Measurements from ENCODE around the gene MARCHF4. TPM values are rescaled to one million over a fixed set of nuclear protein-coding genes. Genes with fewer than 3 reads are reported as not detected.

The MARCHF4 gene
- total and polyA plus RNA-seq, 7 donors: under 0.01 to 0.20 (median 0.14) TPM; not detected in 4

DNA sequence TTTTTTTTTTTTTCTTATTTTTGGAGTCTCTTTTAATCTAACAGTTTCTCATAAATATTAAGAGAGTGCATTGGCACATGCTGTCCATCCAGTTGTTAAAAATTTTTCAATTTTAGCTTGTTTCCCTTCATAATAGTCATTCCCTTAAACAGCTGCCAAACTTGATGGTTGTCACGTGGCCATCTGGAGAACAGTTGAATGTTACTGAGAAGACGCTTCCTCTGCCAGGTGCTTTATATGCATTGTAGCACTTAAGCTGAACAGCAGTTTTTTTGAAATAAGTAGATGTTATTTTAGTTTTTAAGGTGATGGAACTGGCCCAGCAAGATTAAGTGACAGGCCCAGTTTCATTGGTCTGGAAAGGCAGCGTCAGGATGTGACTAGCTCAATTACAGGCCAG, 43.3 kb upstream of the MARCHF4 start:
- intact Hi-C loops (cut with DNase I): no loop called here
- no peaks in the 10 kb centered on the region for H3K9me3 ChIP-seq
- no peak for TF ChIP-seq POLR2AphosphoS5 (IDR thresholded peaks at IDR 0.05)
- no peak for TF ChIP-seq POLR2A (IDR thresholded peaks at IDR 0.05)
- no peak for TF ChIP-seq EP300 (IDR thresholded peaks at IDR 0.05)
- H3K4me3 ChIP-seq: no peak overlapping the region
- no peaks in the 10 kb centered on the region for H3K27me3 ChIP-seq
- H3K27ac ChIP-seq: no peak overlapping the region
- H3K36me3 ChIP-seq: peaks cover 0 to 60% (median 16%) of the 10 kb centered on the region in 4 donors
- H3K4me1 ChIP-seq: peaks cover 0 to 11% (median 9%) of the 10 kb centered on the region in 4 donors
- no peak for DNase-seq
- 89 to 91% methylated on average over 3 of the region's 3 CpGs for WGBS, 2 donors

DNA sequence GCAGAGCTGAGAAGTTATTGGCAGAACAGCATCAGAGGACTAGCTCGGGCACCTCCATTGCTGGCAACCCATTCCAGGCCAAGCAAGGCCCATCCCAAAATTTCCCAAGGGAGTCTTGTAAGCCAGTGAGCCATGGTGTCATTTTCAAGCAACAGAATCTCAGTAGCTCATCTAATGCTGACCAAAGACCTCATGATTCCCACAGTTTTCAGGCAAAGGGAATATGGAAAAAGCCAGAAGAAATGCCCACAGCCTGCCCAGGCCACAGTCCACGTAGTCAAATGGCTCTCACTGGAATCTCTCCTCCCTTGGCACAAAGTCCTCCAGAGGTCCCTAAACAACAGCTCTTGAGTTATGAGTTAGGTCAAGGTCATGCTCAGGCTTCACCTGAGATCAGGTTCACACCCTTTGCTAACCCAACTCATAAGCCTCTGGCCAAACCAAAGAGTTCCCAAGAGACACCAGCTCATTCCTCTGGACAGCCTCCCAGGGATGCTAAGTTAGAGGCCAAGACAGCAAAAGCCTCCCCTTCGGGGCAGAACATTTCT, 42.6 kb upstream of the MARCHF4 start:
- WGBS, 2 donors: 95 to 98% methylated on average over 3 of the region's 3 CpGs
- TF ChIP-seq POLR2AphosphoS5 (IDR thresholded peaks at IDR 0.05): no peak
- TF ChIP-seq EP300 (IDR thresholded peaks at IDR 0.05): no peak
- TF ChIP-seq POLR2A (IDR thresholded peaks at IDR 0.05): no peak
- no peaks in the 10 kb centered on the region for H3K9me3 ChIP-seq
- intact Hi-C loops (cut with DNase I): loop anchor here (5.0 kb wide), 1 partner anchor 303 kb away; no protein-coding TSS in a partner anchor
- peaks cover 0 to 53% (median 10%) of the 10 kb centered on the region in 4 donors for H3K36me3 ChIP-seq
- H3K27ac ChIP-seq: no peak overlapping the region
- no peak overlapping the region for H3K4me3 ChIP-seq
- no peaks in the 10 kb centered on the region for H3K27me3 ChIP-seq
- H3K4me1 ChIP-seq: peaks cover 0 to 11% (median 9%) of the 10 kb centered on the region in 4 donors
- DNase-seq: no peak

- WGBS, 2 donors: 95 to 96% methylated on average over 5 of the region's 5 CpGs
- TF ChIP-seq POLR2AphosphoS5 (IDR thresholded peaks at IDR 0.05) (no peak), EP300 (IDR thresholded peaks at IDR 0.05) (no peak), POLR2A (IDR thresholded peaks at IDR 0.05) (no peak)
- TF ChIP-seq, protein P1, sequence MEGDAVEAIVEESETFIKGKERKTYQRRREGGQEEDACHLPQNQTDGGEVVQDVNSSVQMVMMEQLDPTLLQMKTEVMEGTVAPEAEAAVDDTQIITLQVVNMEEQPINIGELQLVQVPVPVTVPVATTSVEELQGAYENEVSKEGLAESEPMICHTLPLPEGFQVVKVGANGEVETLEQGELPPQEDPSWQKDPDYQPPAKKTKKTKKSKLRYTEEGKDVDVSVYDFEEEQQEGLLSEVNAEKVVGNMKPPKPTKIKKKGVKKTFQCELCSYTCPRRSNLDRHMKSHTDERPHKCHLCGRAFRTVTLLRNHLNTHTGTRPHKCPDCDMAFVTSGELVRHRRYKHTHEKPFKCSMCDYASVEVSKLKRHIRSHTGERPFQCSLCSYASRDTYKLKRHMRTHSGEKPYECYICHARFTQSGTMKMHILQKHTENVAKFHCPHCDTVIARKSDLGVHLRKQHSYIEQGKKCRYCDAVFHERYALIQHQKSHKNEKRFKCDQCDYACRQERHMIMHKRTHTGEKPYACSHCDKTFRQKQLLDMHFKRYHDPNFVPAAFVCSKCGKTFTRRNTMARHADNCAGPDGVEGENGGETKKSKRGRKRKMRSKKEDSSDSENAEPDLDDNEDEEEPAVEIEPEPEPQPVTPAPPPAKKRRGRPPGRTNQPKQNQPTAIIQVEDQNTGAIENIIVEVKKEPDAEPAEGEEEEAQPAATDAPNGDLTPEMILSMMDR (IDR thresholded peaks at IDR 0.05): no peak
- Histone ChIP-seq H3K27me3 (no peaks in the 10 kb centered on the region), H3K4me3 (no peak overlapping the region), H3K27ac (no peak overlapping the region), H3K36me3 (peaks cover 0 to 46% (median 10%) of the 10 kb centered on the region in 4 donors), H3K9me3 (no peaks in the 10 kb centered on the region), H3K4me1 (peaks cover 0 to 11% (median 9%) of the 10 kb centered on the region in 4 donors)
- no peak for DNase-seq
- intact Hi-C loops (cut with DNase I): loop anchor here (5.0 kb wide), 1 partner anchor 302 kb away; no protein-coding TSS in a partner anchor
Observed at GRCh38 chr2:216413882-216414281, 41.6 kb upstream of the MARCHF4 start.

DNA sequence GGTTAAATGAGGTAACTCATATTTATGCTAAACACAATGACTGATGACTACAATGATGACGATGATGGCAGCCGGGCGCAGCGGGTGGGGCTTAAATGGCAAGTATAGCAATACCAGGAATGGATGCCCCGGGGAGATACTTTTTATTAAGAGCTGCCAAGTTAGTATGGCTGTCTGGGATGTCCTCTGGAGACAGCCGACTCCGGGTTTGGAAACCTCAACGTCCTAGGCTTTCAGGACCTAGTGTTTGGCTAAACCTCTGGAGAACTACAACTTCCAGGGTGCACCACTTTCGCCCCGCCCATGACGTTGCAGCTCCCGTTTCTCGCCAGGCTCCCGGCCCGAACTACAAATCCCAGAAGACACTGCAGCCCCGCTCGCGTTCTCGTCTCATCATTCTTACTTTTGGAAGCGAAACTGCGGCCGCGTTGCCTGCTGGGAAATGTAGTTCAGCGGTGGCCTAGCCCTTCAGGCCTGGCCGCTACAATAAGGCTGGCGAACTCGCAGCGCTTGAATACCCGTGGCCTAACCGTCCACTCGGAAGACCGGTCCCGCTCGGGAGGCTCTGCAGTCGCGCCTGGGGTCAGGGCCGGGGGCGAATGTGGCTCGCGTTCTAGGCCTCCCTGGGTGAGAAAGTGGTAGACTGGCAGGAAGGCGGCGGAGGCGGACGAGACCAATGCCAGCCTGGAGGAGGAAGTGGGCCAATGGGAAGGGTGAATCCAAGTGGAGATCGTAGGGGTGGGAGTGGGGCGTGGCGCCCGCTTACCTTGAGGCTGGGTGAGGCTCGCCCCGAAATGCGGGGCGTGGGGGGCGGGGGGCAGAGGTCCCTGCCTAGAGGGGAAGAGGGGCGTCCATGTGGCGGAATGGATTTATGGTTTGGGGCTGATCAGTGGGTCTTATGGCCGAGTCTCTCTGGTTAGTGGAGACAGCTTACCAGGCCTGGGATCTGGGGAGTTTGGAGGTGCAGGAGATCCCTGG, 40.0 kb upstream of the MARCHF4 start, which contains the start of gene SMARCAL1:
Gene SMARCAL1 (plus strand): TSS at position 463 of the 978 bp plus-strand sequence. CDS start 2,221 bp downstream, outside the sequence.
- Histone ChIP-seq H3K36me3 (peaks cover 0 to 31% (median 10%) of the 10 kb centered on the region in 4 donors), H3K4me1 (peaks cover 0 to 11% (median 9%) of the 10 kb centered on the region in 4 donors), H3K27ac (peak within 1 kb of the TSS; percentile 90 to 96 (median 92)), H3K4me3 (peak within 1 kb of the TSS; percentile 66 to 80 (median 73)), H3K9me3 (no peaks in the 10 kb centered on the region), H3K27me3 (no peaks in the 10 kb centered on the region)
- intact Hi-C loops (cut with DNase I): loop anchor here (5.0 kb wide), 1 partner anchor 300 kb away; no protein-coding TSS in a partner anchor
- WGBS, 2 donors: 7% methylated on average over 56 of the region's 56 CpGs
- peak; percentile 99 for DNase-seq
- TF ChIP-seq POLR2AphosphoS5 (IDR thresholded peaks at IDR 0.05): peak; percentile 52 to 77 (median 72)
- TF ChIP-seq, protein P1 (IDR thresholded peaks at IDR 0.05): no peak

- Histone ChIP-seq H3K36me3 (peaks cover 0 to 13% (median 4%) of the 10 kb centered on the region in 4 donors), H3K27ac (no peak overlapping the region), H3K9me3 (no peaks in the 10 kb centered on the region), H3K4me1 (peaks cover 0 to 11% (median 9%) of the 10 kb centered on the region in 4 donors), H3K27me3 (no peaks in the 10 kb centered on the region), H3K4me3 (no peak overlapping the region)
- TF ChIP-seq, protein P1 (IDR thresholded peaks at IDR 0.05): no peak
- no peak for TF ChIP-seq POLR2AphosphoS5 (IDR thresholded peaks at IDR 0.05)
- TF ChIP-seq EP300 (IDR thresholded peaks at IDR 0.05): no peak
- no peak for TF ChIP-seq POLR2A (IDR thresholded peaks at IDR 0.05)
- intact Hi-C loops (cut with DNase I): loop anchor here (5.0 kb wide), 1 partner anchor 298 kb away; no protein-coding TSS in a partner anchor
- no peak for DNase-seq
- WGBS, 2 donors: 80 to 93% methylated on average over 7 of the region's 7 CpGs
Observed at GRCh38 chr2:216410550-216410949, 38.3 kb upstream of the MARCHF4 start.
